Middle frontal gyrus (tissue), 1 donor: Measurements from ENCODE around the gene C16orf74.

Experiments
- DNase-seq: peaks from one replicate; pipeline ENCODE4 v3.0.0-alpha.2; 2015; ENCODE audit warnings: low spot score; ENCODE audit errors: extremely low spot score

The C16orf74 gene

GRCh38 chr16:85718682-85719081, 32.2 kb downstream of the C16orf74 start:
- DNase-seq: no peak

GRCh38 chr16:85718153-85718477, 32.8 kb downstream of the C16orf74 start:
- DNase-seq: no peak

- DNase-seq: peak; percentile 33
These were observed 33.3 kb downstream of the C16orf74 start for GRCh38 chr16:85717393-85718152.

- DNase-seq: no peak
These were observed 34.2 kb downstream of the C16orf74 start for GRCh38 chr16:85716680-85717038.

GRCh38 chr16:85716022-85716679, 34.7 kb downstream of the C16orf74 start:
- no peak for DNase-seq

GRCh38 chr16:85715169-85716021, 35.5 kb downstream of the C16orf74 start:
- DNase-seq: no peak

- no peak for DNase-seq
These were observed 38.1 kb downstream of the C16orf74 start for GRCh38 chr16:85712801-85713200.

GRCh38 chr16:85711982-85712587, 38.8 kb downstream of the C16orf74 start:
- DNase-seq: no peak

- no peak for DNase-seq
These were observed 40.2 kb downstream of the C16orf74 start for GRCh38 chr16:85710732-85711131.

- no peak for DNase-seq
These were observed 40.9 kb downstream of the C16orf74 start for GRCh38 chr16:85709766-85710585.

GRCh38 chr16:85708338-85708737, 42.6 kb downstream of the C16orf74 start:
- DNase-seq: no peak

GRCh38 chr16:85707528-85708095, 43.3 kb downstream of the C16orf74 start:
- DNase-seq: no peak

GRCh38 chr16:85706449-85707034, 44.4 kb downstream of the C16orf74 start:
- DNase-seq: no peak

GRCh38 chr16:85704900-85705846, 45.7 kb downstream of the C16orf74 start:
- no peak for DNase-seq

GRCh38 chr16:85704011-85704410, 46.9 kb downstream of the C16orf74 start:
- no peak for DNase-seq

GRCh38 chr16:85699628-85700027, 51.3 kb downstream of the C16orf74 start:
- DNase-seq: peak; percentile 17

GRCh38 chr16:85698935-85699558, 51.8 kb downstream of the C16orf74 start:
- no peak for DNase-seq

GRCh38 chr16:85698459-85698891, 52.4 kb downstream of the C16orf74 start:
- DNase-seq: no peak

- no peak for DNase-seq
These were observed 53.5 kb downstream of the C16orf74 start for GRCh38 chr16:85697431-85697830.
